Glomerular visceral epithelial cell (primary cell): ENCODE results near the gene ERF.

Source experiments
- DNase-seq: peaks from one replicate; pipeline ENCODE4 v3.0.0-alpha.2; 2016; ENCODE audit errors: extremely low spot score

Gene ERF

GRCh38 chr19:42254850-42255765 is at the start of gene ERF:
Gene ERF (minus strand): TSS chr19:42255128. CDS start chr19:42254999, 129 bp downstream.
- peak; percentile 94 for DNase-seq

- no peak for DNase-seq
Measured at GRCh38 chr19:42303876-42304275, 48.9 kb upstream of the ERF start.

GRCh38 chr19:42303101-42303464 is 48.2 kb upstream of the ERF start:
- no peak for DNase-seq

GRCh38 chr19:42301646-42302203 is 46.8 kb upstream of the ERF start, which contains the start of gene PRR19:
Gene PRR19 (plus strand): TSS chr19:42302132. CDS start chr19:42309585, 7,453 bp downstream.
- DNase-seq: no peak

GRCh38 chr19:42297039-42297438 is 42.1 kb upstream of the ERF start:
- no peak for DNase-seq

- DNase-seq: peak; percentile 82
Measured at GRCh38 chr19:42295831-42296525, 41.0 kb upstream of the ERF start.

GRCh38 chr19:42295342-42295741 is 40.4 kb upstream of the ERF start:
- DNase-seq: no peak

GRCh38 chr19:42294471-42295137 is 39.7 kb upstream of the ERF start:
- no peak for DNase-seq

- DNase-seq: no peak
Measured at GRCh38 chr19:42293948-42294347, 39.0 kb upstream of the ERF start.

- no peak for DNase-seq
Measured at GRCh38 chr19:42293540-42293939, 38.6 kb upstream of the ERF start.

- no peak for DNase-seq
Measured at GRCh38 chr19:42292963-42293362, 38.0 kb upstream of the ERF start.

- no peak for DNase-seq
Measured at GRCh38 chr19:42292042-42292960, 37.4 kb upstream of the ERF start.

GRCh38 chr19:42291435-42291810 is 36.5 kb upstream of the ERF start:
- no peak for DNase-seq

- DNase-seq: peak; percentile 46
Measured at GRCh38 chr19:42290523-42291434, 35.9 kb upstream of the ERF start.

- DNase-seq: no peak
Measured at GRCh38 chr19:42290136-42290522, 35.2 kb upstream of the ERF start.

- DNase-seq: no peak
Measured at GRCh38 chr19:42289556-42290041, 34.7 kb upstream of the ERF start.

- DNase-seq: no peak
Measured at GRCh38 chr19:42288881-42289555, 34.1 kb upstream of the ERF start.

GRCh38 chr19:42288387-42288786 is 33.5 kb upstream of the ERF start:
- no peak for DNase-seq

GRCh38 chr19:42287827-42288107 is 32.8 kb upstream of the ERF start:
- DNase-seq: no peak
